ENCODE measurements around the gene GRIK3. TPM values are rescaled to one million over a fixed set of nuclear protein-coding genes. Genes with fewer than 3 reads are reported as not detected.

The GRIK3 gene
- total and polyA plus RNA-seq, 2 of the 8 experiments (the other 6 are each of a cell fraction or from before 2014, with no cell fraction given): 2.1 to 3.4 TPM

DNA sequence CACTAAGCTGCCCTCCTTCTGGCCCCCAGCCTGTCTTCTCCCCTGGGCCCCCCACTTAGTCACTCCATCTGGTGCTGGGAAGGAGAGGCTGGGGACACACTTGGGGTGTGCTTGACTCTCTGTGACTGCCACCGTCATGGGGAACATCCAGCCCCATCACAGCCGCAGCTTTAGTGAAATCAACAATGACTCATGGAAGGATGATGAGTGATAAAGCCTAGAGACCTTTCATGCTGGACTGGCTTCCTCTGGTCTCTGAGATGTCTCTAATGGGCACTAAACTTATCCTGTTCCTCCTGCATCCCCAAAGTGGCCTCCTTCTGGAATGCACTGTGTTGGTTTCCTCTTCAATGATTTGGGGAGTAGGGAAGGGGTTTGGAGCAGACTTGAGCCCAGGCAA is 172.9 kb downstream of the GRIK3 start (continued):
- TF ChIP-seq BACH1 (IDR thresholded peaks at IDR 0.05; ENCODE audit: low read length): no peak
- TF ChIP-seq GTF2F1 (IDR thresholded peaks at IDR 0.05; ENCODE audit: borderline replicate concordance, low read depth, low read length): no peak
- no peak for TF ChIP-seq TAF7 (optimal IDR thresholded peaks at IDR 0.05; ENCODE audit: borderline replicate concordance, low read depth, low read length)
- no peak for TF ChIP-seq EZH2 (IDR thresholded peaks at IDR 0.05; ENCODE audit: low read depth, low read length, severe bottlenecking)
- no peak for TF ChIP-seq SIRT6 (IDR thresholded peaks at IDR 0.05; ENCODE audit: low read length)
